ENCODE results near the gene SKOR2. TPM values are rescaled to one million over a fixed set of nuclear protein-coding genes. Genes with fewer than 3 reads are reported as not detected.

Gene SKOR2
- total RNA-seq, 2 donors from 2014 or later = 0.18 TPM; not detected in 1

DNA sequence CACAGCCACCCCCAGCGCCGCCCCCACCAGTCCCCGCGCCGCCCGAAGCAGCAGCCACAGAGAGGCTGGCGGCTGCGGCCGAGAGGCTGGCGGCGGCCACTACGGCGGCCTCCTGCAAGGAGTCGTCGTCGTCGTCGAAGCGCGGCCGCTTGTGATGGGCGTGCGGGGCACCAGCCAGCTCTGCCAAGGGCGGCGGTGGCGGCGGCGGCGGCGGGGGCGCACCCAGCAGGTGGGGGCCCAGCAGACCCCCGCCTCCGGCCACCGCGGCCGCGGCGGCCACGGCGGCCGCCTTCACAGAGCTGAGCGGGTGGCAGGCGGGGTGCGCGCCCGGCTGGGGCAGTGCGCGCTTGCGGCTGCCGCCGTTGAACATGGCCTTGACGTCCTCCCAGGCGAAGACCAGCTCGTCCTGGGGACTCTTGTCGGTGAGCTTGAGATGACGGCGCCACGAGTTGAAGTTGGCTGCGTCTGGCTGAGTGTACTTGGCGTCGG is 3.3 kb downstream of the SKOR2 start:
- 5 to 7% methylated on average over 29 to 61 of the region's 61 CpGs for WGBS, 2 experiments (ENCODE audit: insufficient coverage in 1 of 2, insufficient read length in 1 of 2)
- peak; percentile 77 for DNase-seq
- no peak overlapping the region for H3K9ac ChIP-seq (ENCODE audit: extremely low read depth, low read length, poor library complexity, severe bottlenecking)
- H3K4me1 Mint-ChIP-seq = peaks cover 5% of the 10 kb centered on the region
- H3K9me3 Mint-ChIP-seq = peaks cover 18% of the 10 kb centered on the region
- H3K36me3 ChIP-seq (ENCODE audit: control insufficient read depth, insufficient read depth, low read length) = no peaks in the 10 kb centered on the region
- H3K27me3 ChIP-seq (ENCODE audit: control insufficient read depth, insufficient read depth, low read length, poor library complexity, severe bottlenecking) = peaks cover 98% of the 10 kb centered on the region
- no peak overlapping the region for H3K27ac Mint-ChIP-seq
- no peak overlapping the region for H3K27ac ChIP-seq (ENCODE audit: low read depth, low read length)
- peak overlapping the region; percentile 24 for H3K4me3 Mint-ChIP-seq
- TF ChIP-seq, protein P1, sequence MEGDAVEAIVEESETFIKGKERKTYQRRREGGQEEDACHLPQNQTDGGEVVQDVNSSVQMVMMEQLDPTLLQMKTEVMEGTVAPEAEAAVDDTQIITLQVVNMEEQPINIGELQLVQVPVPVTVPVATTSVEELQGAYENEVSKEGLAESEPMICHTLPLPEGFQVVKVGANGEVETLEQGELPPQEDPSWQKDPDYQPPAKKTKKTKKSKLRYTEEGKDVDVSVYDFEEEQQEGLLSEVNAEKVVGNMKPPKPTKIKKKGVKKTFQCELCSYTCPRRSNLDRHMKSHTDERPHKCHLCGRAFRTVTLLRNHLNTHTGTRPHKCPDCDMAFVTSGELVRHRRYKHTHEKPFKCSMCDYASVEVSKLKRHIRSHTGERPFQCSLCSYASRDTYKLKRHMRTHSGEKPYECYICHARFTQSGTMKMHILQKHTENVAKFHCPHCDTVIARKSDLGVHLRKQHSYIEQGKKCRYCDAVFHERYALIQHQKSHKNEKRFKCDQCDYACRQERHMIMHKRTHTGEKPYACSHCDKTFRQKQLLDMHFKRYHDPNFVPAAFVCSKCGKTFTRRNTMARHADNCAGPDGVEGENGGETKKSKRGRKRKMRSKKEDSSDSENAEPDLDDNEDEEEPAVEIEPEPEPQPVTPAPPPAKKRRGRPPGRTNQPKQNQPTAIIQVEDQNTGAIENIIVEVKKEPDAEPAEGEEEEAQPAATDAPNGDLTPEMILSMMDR (conservative IDR thresholded peaks at IDR 0.05) = no peak
- peaks cover 9% of the 10 kb centered on the region for H3K9me3 ChIP-seq (ENCODE audit: control insufficient read depth, low read length)
- peaks cover 87% of the 10 kb centered on the region for H3K27me3 Mint-ChIP-seq (ENCODE audit: insufficient read depth)
- H3K4me1 ChIP-seq (ENCODE audit: control insufficient read depth, insufficient read depth, low read length) = no peaks in the 10 kb centered on the region
- H3K36me3 Mint-ChIP-seq (ENCODE audit: low read depth) = peaks cover 2% of the 10 kb centered on the region
- no peak overlapping the region for H3K4me3 ChIP-seq (ENCODE audit: low read length)

DNA sequence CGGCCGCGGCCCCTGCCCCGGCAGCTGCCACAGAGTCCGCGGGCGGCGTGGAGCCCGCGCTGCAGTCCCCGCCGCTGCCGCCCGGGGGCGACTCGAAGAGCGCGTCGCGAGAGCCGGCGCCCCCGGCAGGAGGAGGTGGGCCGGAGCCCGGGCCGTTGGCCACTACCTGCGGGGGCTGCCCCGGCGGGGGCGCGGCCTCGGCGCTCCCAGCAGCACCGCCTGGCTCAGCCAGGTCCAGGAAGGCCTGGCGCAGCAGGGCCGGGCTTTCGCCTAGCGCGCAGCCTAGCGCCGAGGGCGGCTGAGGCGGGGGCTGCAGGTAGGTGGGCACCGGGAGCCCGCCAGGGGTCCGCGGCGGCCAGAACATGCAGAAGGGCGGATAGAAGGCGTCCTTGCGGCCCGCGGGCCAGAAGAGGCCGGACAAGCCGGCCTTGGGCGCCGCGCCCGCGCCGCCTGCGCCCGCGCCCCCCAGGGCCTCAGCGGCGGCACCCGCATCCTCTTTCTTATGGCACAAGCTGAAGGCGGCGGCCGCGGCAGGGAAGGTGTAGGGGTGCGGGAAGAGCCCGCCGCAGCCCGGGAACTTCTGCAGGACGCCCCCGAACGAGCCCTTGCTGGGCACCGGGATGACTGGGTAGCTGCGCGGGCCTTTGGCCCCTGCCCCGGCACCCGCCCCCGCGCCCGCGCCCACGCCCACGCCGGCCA is 3.9 kb downstream of the SKOR2 start:
- peaks cover 5% of the 10 kb centered on the region for H3K4me1 Mint-ChIP-seq
- no peak overlapping the region for H3K4me3 ChIP-seq (ENCODE audit: low read length)
- peaks cover 94% of the 10 kb centered on the region for H3K27me3 ChIP-seq (ENCODE audit: control insufficient read depth, insufficient read depth, low read length, poor library complexity, severe bottlenecking)
- DNase-seq = peak; percentile 89
- no peak overlapping the region for H3K27ac Mint-ChIP-seq
- peaks cover 18% of the 10 kb centered on the region for H3K9me3 Mint-ChIP-seq
- H3K9ac ChIP-seq (ENCODE audit: extremely low read depth, low read length, poor library complexity, severe bottlenecking) = no peak overlapping the region
- 0 to 2% methylated on average over 17 to 90 of the region's 90 CpGs for WGBS, 2 experiments (ENCODE audit: insufficient coverage in 1 of 2, insufficient read length in 1 of 2)
- no peaks in the 10 kb centered on the region for H3K36me3 ChIP-seq (ENCODE audit: control insufficient read depth, insufficient read depth, low read length)
- no peak overlapping the region for H3K27ac ChIP-seq (ENCODE audit: low read depth, low read length)
- H3K9me3 ChIP-seq (ENCODE audit: control insufficient read depth, low read length) = peaks cover 9% of the 10 kb centered on the region
- peaks cover 2% of the 10 kb centered on the region for H3K36me3 Mint-ChIP-seq (ENCODE audit: low read depth)
- TF ChIP-seq, protein P1 (conservative IDR thresholded peaks at IDR 0.05) = peak; percentile 81
- no peak overlapping the region for H3K4me3 Mint-ChIP-seq
- H3K27me3 Mint-ChIP-seq (ENCODE audit: insufficient read depth) = peaks cover 83% of the 10 kb centered on the region
- no peaks in the 10 kb centered on the region for H3K4me1 ChIP-seq (ENCODE audit: control insufficient read depth, insufficient read depth, low read length)

DNA sequence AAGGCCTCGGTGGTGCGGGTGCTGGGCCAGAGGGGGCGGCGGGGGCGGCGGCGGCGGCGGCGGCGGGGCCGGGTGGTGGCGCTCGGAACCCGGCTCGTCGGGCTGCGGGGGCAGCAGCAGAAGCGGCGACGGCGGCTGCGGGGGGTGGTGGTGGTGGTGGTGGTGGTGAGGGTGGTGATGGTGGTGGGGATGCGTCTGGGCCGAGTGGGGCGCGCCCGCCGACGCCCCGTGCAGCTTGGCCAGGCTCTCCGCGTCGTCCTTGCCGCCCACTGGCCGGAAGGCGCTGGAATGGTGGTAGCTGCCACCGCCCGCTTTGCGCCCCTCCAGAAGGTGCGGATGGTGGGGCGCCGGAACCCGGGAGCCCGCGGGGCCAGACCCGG is 4.4 kb downstream of the SKOR2 start:
- WGBS, 2 experiments (ENCODE audit: insufficient coverage in 1 of 2, insufficient read length in 1 of 2) = 2 to 20% methylated on average over 1 to 25 of the region's 47 CpGs
- peak overlapping the region; percentile 41 for H3K4me3 Mint-ChIP-seq
- no peak overlapping the region for H3K9ac ChIP-seq (ENCODE audit: extremely low read depth, low read length, poor library complexity, severe bottlenecking)
- H3K27ac ChIP-seq (ENCODE audit: low read depth, low read length) = no peak overlapping the region
- H3K4me3 ChIP-seq (ENCODE audit: low read length) = no peak overlapping the region
- H3K27me3 ChIP-seq (ENCODE audit: control insufficient read depth, insufficient read depth, low read length, poor library complexity, severe bottlenecking) = peaks cover 90% of the 10 kb centered on the region
- peaks cover 2% of the 10 kb centered on the region for H3K36me3 Mint-ChIP-seq (ENCODE audit: low read depth)
- no peaks in the 10 kb centered on the region for H3K36me3 ChIP-seq (ENCODE audit: control insufficient read depth, insufficient read depth, low read length)
- H3K27ac Mint-ChIP-seq = no peak overlapping the region
- peaks cover 78% of the 10 kb centered on the region for H3K27me3 Mint-ChIP-seq (ENCODE audit: insufficient read depth)
- peaks cover 9% of the 10 kb centered on the region for H3K9me3 ChIP-seq (ENCODE audit: control insufficient read depth, low read length)
- TF ChIP-seq, protein P1 (conservative IDR thresholded peaks at IDR 0.05) = no peak
- DNase-seq = no peak
- H3K9me3 Mint-ChIP-seq = peaks cover 18% of the 10 kb centered on the region
- peaks cover 5% of the 10 kb centered on the region for H3K4me1 Mint-ChIP-seq
- H3K4me1 ChIP-seq (ENCODE audit: control insufficient read depth, insufficient read depth, low read length) = no peaks in the 10 kb centered on the region

All from endodermal cell (in vitro differentiated cells).